ENCODE data around the gene TREML2. TPM values are rescaled to one million over a fixed set of nuclear protein-coding genes. Genes with fewer than 3 reads are reported as not detected.

TREML2 gene
- total RNA-seq, 1 experiment from 2014 or later = not detected

GRCh38 chr6:41228616-41229015 is 27.7 kb upstream of the TREML2 start:
- H3K27ac ChIP-seq = no peak overlapping the region
- no peaks in the 10 kb centered on the region for H4K20me1 ChIP-seq (ENCODE audit: insufficient read depth)
- H3K27me3 ChIP-seq (ENCODE audit: insufficient read depth, low read depth) = peaks cover 9% of the 10 kb centered on the region; the same call in 1 of the 2 replicates
- intact Hi-C loops (cut with micrococcal nuclease; ENCODE audit: unreplicated experiment) = no loop called here
- no peak overlapping the region for H2AFZ ChIP-seq
- POLR2A ChIA-PET (ENCODE audit: unreplicated experiment) = no interaction called here
- H3K4me1 ChIP-seq (replicated peaks; ENCODE audit: insufficient read depth) = 0 out of 2 replicates have a peak, but pooled peaks cover 3% of the 10 kb centered on the region
- no peaks in the 10 kb centered on the region for H3F3A ChIP-seq (ENCODE audit: insufficient read depth, low read depth)
- no peaks in the 10 kb centered on the region for H3K9me3 ChIP-seq (ENCODE audit: insufficient read depth, low read depth)
- H3K9me2 ChIP-seq (ENCODE audit: insufficient read depth) = no peaks in the 10 kb centered on the region
- no peak for TF ChIP-seq EZH2 (IDR thresholded peaks at IDR 0.05; ENCODE audit: low read depth)
- TF ChIP-seq CTCF (conservative IDR thresholded peaks at IDR 0.05) = no peak
- no peaks in the 10 kb centered on the region for H3K36me3 ChIP-seq (ENCODE audit: low read depth)
- no peak overlapping the region for H3K4me2 ChIP-seq
- no peak for DNase-seq
- CTCF ChIA-PET = no interaction called here
- no TSS peak for BruUV-seq (replicated peaks)
- H3K4me3 ChIP-seq = no peak overlapping the region
- no peaks in the 10 kb centered on the region for H3K79me2 ChIP-seq (ENCODE audit: low read depth)

GRCh38 chr6:41228096-41228495 is 27.1 kb upstream of the TREML2 start, which contains the start of gene TREML4:
Gene TREML4 (plus strand): TSS chr6:41228349. CDS start chr6:41228428, 79 bp downstream.
- Histone ChIP-seq H3K9me2 (ENCODE audit: insufficient read depth) (no peaks in the 10 kb centered on the region), H3K4me2 (no peak within 1 kb of the TSS), H3K27me3 (ENCODE audit: insufficient read depth, low read depth) (peaks cover 9% of the 10 kb centered on the region; the same call in 1 of the 2 replicates), H2AFZ (no peak within 1 kb of the TSS), H3K36me3 (ENCODE audit: low read depth) (no peaks in the 10 kb centered on the region), H3F3A (ENCODE audit: insufficient read depth, low read depth) (no peaks in the 10 kb centered on the region), H3K79me2 (ENCODE audit: low read depth) (no peaks in the 10 kb centered on the region), H4K20me1 (ENCODE audit: insufficient read depth) (no peaks in the 10 kb centered on the region), H3K4me3 (no peak within 1 kb of the TSS), H3K4me1 (replicated peaks; ENCODE audit: insufficient read depth) (0 out of 2 replicates have a peak, but pooled peaks cover 3% of the 10 kb centered on the region), H3K27ac (no peak within 1 kb of the TSS), H3K9me3 (ENCODE audit: insufficient read depth, low read depth) (no peaks in the 10 kb centered on the region)
- POLR2A ChIA-PET (ENCODE audit: unreplicated experiment) = no interaction called here
- intact Hi-C loops (cut with micrococcal nuclease; ENCODE audit: unreplicated experiment) = no loop called here
- CTCF ChIA-PET = no interaction called here
- TF ChIP-seq CTCF (conservative IDR thresholded peaks at IDR 0.05) = no peak
- no peak for TF ChIP-seq EZH2 (IDR thresholded peaks at IDR 0.05; ENCODE audit: low read depth)
- no TSS peak for BruUV-seq (replicated peaks)
- DNase-seq = no peak

- Histone ChIP-seq H3K27me3 (ENCODE audit: insufficient read depth, low read depth) (peaks cover 9% of the 10 kb centered on the region; the same call in 1 of the 2 replicates), H3F3A (ENCODE audit: insufficient read depth, low read depth) (no peaks in the 10 kb centered on the region), H3K27ac (no peak overlapping the region), H4K20me1 (ENCODE audit: insufficient read depth) (no peaks in the 10 kb centered on the region), H3K79me2 (ENCODE audit: low read depth) (no peaks in the 10 kb centered on the region), H3K9me2 (ENCODE audit: insufficient read depth) (no peaks in the 10 kb centered on the region), H3K4me3 (no peak overlapping the region), H3K36me3 (ENCODE audit: low read depth) (no peaks in the 10 kb centered on the region), H2AFZ (no peak overlapping the region), H3K4me2 (no peak overlapping the region), H3K4me1 (replicated peaks; ENCODE audit: insufficient read depth) (0 out of 2 replicates have a peak, but pooled peaks cover 3% of the 10 kb centered on the region), H3K9me3 (ENCODE audit: insufficient read depth, low read depth) (no peaks in the 10 kb centered on the region)
- CTCF ChIA-PET = no interaction called here
- no TSS peak for BruUV-seq (replicated peaks)
- TF ChIP-seq CTCF (conservative IDR thresholded peaks at IDR 0.05) (no peak), EZH2 (IDR thresholded peaks at IDR 0.05; ENCODE audit: low read depth) (no peak)
- DNase-seq = peak in 1 of 2 experiments; percentile 47
- intact Hi-C loops (cut with micrococcal nuclease; ENCODE audit: unreplicated experiment) = no loop called here
- POLR2A ChIA-PET (ENCODE audit: unreplicated experiment) = no interaction called here
Observed at GRCh38 chr6:41226752-41227151, 25.8 kb upstream of the TREML2 start.
